HG03280 (cell line): Measurements from ENCODE around the gene IWS1.

Source experiments
- ATAC-seq: cut with Tn5 transposase; IDR thresholded peaks from one replicate; pipeline ENCODE4 v1.9.1; 2021; ENCODE audit warnings: mild to moderate bottlenecking, moderate library complexity; ENCODE audit not compliant: unreplicated experiment

Gene IWS1

GRCh38 chr2:127506510-127506909 is 19.8 kb downstream of the IWS1 start:
- no peak for ATAC-seq

- ATAC-seq: no peak
These were observed 21.5 kb downstream of the IWS1 start for GRCh38 chr2:127504552-127505430.

- ATAC-seq: no peak
These were observed 22.8 kb downstream of the IWS1 start for GRCh38 chr2:127503491-127503890.

- no peak for ATAC-seq
These were observed 27.9 kb downstream of the IWS1 start for GRCh38 chr2:127498386-127498785.

GRCh38 chr2:127490283-127490682 is 36.0 kb downstream of the IWS1 start:
- no peak for ATAC-seq

- no peak for ATAC-seq
These were observed 39.8 kb downstream of the IWS1 start for GRCh38 chr2:127486247-127487058.

- no peak for ATAC-seq
These were observed 40.6 kb downstream of the IWS1 start for GRCh38 chr2:127485694-127486071.

- ATAC-seq: no peak
These were observed 41.1 kb downstream of the IWS1 start for GRCh38 chr2:127485051-127485693.

GRCh38 chr2:127482031-127482430 is 44.3 kb downstream of the IWS1 start:
- ATAC-seq: no peak

GRCh38 chr2:127479866-127480743 is 46.2 kb downstream of the IWS1 start:
- no peak for ATAC-seq

- ATAC-seq: no peak
These were observed 47.0 kb downstream of the IWS1 start for GRCh38 chr2:127479219-127479825.

- ATAC-seq: no peak
These were observed 50.5 kb downstream of the IWS1 start for GRCh38 chr2:127475788-127476187.

GRCh38 chr2:127472268-127472667 is 54.0 kb downstream of the IWS1 start:
- no peak for ATAC-seq

- ATAC-seq: no peak
These were observed 54.9 kb downstream of the IWS1 start for GRCh38 chr2:127471286-127471988.

GRCh38 chr2:127469974-127470373 is 56.3 kb downstream of the IWS1 start:
- ATAC-seq: no peak

GRCh38 chr2:127469051-127469450 is 57.2 kb downstream of the IWS1 start:
- ATAC-seq: no peak

- no peak for ATAC-seq
These were observed 61.0 kb downstream of the IWS1 start for GRCh38 chr2:127465258-127465657.

- no peak for ATAC-seq
These were observed 61.6 kb downstream of the IWS1 start for GRCh38 chr2:127464470-127465257.
